SKM-1 treated with dmso at 0.1 percent for 144 hours (cell line): ENCODE results near the gene EPM2A.

Experiments used
- DNase-seq: peaks from one replicate; lab custom pipeline; 2025; ENCODE audit not compliant: unreplicated experiment; lab: John Stamatoyannopoulos, UW

The EPM2A gene

GRCh38 chr6:145608850-145609249 is 126.5 kb downstream of the EPM2A start:
- DNase-seq = no peak

- DNase-seq = no peak
These were observed 131.3 kb downstream of the EPM2A start for GRCh38 chr6:145603991-145604390.

DNA sequence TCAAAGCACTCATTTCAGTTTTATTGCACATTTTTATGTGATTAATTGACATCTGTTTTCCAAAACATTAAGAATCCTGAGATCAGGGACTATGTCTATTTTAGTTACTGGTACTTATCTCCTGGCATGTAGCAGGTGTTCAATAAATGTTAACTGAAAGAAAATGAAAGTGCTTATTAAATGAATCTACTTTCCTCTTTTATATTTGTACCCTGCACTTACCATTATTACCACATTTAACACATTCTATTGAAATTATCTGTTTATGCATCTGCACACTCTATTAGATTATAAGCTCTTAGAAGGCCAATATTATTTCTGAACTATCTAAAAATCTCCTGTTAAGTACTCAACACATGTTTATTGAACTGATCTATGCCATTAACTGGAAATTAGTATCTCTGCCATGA is 131.9 kb downstream of the EPM2A start:
- no peak for DNase-seq

GRCh38 chr6:145602726-145603326 is 132.5 kb downstream of the EPM2A start:
- no peak for DNase-seq

- DNase-seq = no peak
These were observed 133.9 kb downstream of the EPM2A start for GRCh38 chr6:145601397-145601796.

GRCh38 chr6:145600299-145600698 is 135.0 kb downstream of the EPM2A start:
- no peak for DNase-seq

DNA sequence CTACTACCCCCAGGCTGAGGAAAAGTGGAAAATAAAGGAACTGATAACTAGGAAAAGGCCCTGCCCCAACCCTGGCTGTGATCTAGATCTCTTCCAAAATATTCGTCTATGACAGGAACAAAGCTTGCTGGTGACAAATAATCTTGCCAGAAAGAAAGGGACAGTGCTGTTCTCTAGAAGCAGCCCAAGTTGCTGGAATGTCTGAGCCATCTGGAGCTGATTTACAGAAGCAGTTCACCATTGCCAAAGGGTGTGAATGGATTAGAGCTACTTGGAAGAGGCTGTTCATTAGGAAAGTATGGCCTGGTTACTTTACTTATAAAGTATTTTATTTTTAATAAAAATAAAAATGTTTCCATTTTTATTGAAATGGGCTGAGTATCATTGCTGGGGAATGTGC is 146.3 kb downstream of the EPM2A start:
- no peak for DNase-seq

GRCh38 chr6:145587334-145587733 is 148.0 kb downstream of the EPM2A start:
- DNase-seq = no peak

GRCh38 chr6:145583753-145584152 is 151.6 kb downstream of the EPM2A start:
- no peak for DNase-seq
